H1 (cell line): ENCODE data around the gene GSG1L2. TPM values are rescaled to one million over a fixed set of nuclear protein-coding genes. Genes with fewer than 3 reads are reported as not detected.

ENCODE experiments used
- BACH1 ChIP-seq: IDR thresholded peaks from 2 replicates; pipeline ENCODE4 v1.6.1; 2012; ENCODE audit warnings: low read length, improper control_type of control experiment
- RNF2 ChIP-seq: fragments of 200-900, 300-1000 bp; sonication (generic); IDR thresholded peaks from 2 replicates; pipeline ENCODE4 v1.7.1; 2016; ENCODE audit warnings: borderline replicate concordance, low read depth, mild to moderate bottlenecking, antibody characterized with exemption, low read length; ENCODE audit not compliant: poor library complexity, severe bottlenecking; ENCODE audit errors: missing control alignments
- polyA plus RNA-seq, 7 experiments: library from polyadenylated mRNA; depleted of rRNA in 3 of 7; stranded (reverse) in 5 of 7; unstranded in 2 of 7; fragments of >200 nt in 5 of 7; fragments of 200-250 nt in 2 of 7; gene quantifications; 1 replicate in 5 of 7; 2 replicates in 1 of 7; 4 replicates in 1 of 7; pipeline versions ENCODE4 v1.2.1 to v1.2.3, GENCODE V29; 2011 to 2013; ENCODE audit warnings: missing spikeins in 2 of 7, mixed read lengths in 2 of 7
- total RNA-seq: library from RNA; stranded (reverse); fragmentation: NEBNext Ultra II Directional; extraction: Animal tissue kit (Norgen Biotek cat#: 25700); gene quantifications from 2 replicates; pipeline ENCODE4 v1.2.1, GENCODE V29; 2021

Gene GSG1L2
- total and polyA plus RNA-seq, 2 of the 8 experiments (the other 6 are each of a cell fraction or from before 2014, with no cell fraction given) = not detected

DNA sequence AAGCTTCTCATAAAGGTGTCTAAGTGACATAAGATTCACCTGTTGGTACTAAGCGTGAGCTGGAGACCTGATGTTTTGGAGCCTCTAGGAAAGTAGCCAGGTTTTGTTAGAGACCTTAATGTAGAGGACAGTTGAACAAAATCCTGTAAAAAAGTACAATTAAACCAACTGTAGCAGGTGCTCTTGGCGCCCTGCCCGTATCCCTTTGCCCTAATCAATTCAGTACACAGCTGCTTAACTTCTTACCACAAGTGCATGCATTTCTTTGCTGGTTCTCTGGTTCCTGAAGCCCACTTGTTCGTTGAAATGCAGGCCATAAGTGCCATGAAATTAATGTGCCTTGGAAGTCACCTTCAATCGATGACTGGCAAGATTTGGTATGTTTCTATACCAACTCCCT lies 28.3 kb upstream of the GSG1L2 start (continued):
- TF ChIP-seq RNF2 = no peak
- TF ChIP-seq BACH1 = no peak
